ENCODE measurements around the gene BST1.

The BST1 gene

GRCh38 chr4:15714646-15715435, 12.0 kb downstream of the BST1 start:
- no peaks in the 10 kb centered on the region for H3K27me3 Mint-ChIP-seq (ENCODE audit: low read depth)
- peaks cover 15% of the 10 kb centered on the region for H3K4me1 Mint-ChIP-seq
- TF ChIP-seq CTCF (IDR thresholded peaks at IDR 0.05; ENCODE audit: unreplicated experiment in 3 of 3): no peak
- H3K9me3 Mint-ChIP-seq: no peaks in the 10 kb centered on the region
- H3K36me3 Mint-ChIP-seq (ENCODE audit: low read depth): no peaks in the 10 kb centered on the region
- H3K27ac Mint-ChIP-seq: peak overlapping the region in 2 of 3 experiments; percentile 1 to 17
- H3K4me3 Mint-ChIP-seq: no peak overlapping the region

- Mint-ChIP-seq H3K27ac (no peak overlapping the region), H3K4me1 (peaks cover 15% of the 10 kb centered on the region), H3K9me3 (no peaks in the 10 kb centered on the region), H3K27me3 (ENCODE audit: low read depth) (no peaks in the 10 kb centered on the region), H3K36me3 (ENCODE audit: low read depth) (no peaks in the 10 kb centered on the region), H3K4me3 (no peak overlapping the region)
- no peak for TF ChIP-seq CTCF (IDR thresholded peaks at IDR 0.05; ENCODE audit: unreplicated experiment in 3 of 3)
Measured at GRCh38 chr4:15716115-15716514, 13.2 kb downstream of the BST1 start.

GRCh38 chr4:15717086-15717485, 14.2 kb downstream of the BST1 start:
- H3K27ac Mint-ChIP-seq: peak overlapping the region in 2 of 3 experiments; percentile 5 to 61
- no peak overlapping the region for H3K4me3 Mint-ChIP-seq
- H3K27me3 Mint-ChIP-seq (ENCODE audit: low read depth): no peaks in the 10 kb centered on the region
- peaks cover 15% of the 10 kb centered on the region for H3K4me1 Mint-ChIP-seq
- TF ChIP-seq CTCF (IDR thresholded peaks at IDR 0.05; ENCODE audit: unreplicated experiment in 3 of 3): no peak
- no peaks in the 10 kb centered on the region for H3K9me3 Mint-ChIP-seq
- H3K36me3 Mint-ChIP-seq (ENCODE audit: low read depth): no peaks in the 10 kb centered on the region

GRCh38 chr4:15717657-15718416, 15.0 kb downstream of the BST1 start:
- Mint-ChIP-seq H3K27me3 (ENCODE audit: low read depth) (no peaks in the 10 kb centered on the region), H3K36me3 (ENCODE audit: low read depth) (no peaks in the 10 kb centered on the region), H3K4me3 (no peak overlapping the region), H3K27ac (peak overlapping the region in 1 of 3 experiments; percentile 7), H3K4me1 (peaks cover 15% of the 10 kb centered on the region), H3K9me3 (no peaks in the 10 kb centered on the region)
- no peak for TF ChIP-seq CTCF (IDR thresholded peaks at IDR 0.05; ENCODE audit: unreplicated experiment in 3 of 3)

- Mint-ChIP-seq H3K9me3 (no peaks in the 10 kb centered on the region), H3K36me3 (ENCODE audit: low read depth) (no peaks in the 10 kb centered on the region), H3K27ac (no peak overlapping the region), H3K4me3 (no peak overlapping the region), H3K4me1 (peaks cover 15% of the 10 kb centered on the region), H3K27me3 (ENCODE audit: low read depth) (no peaks in the 10 kb centered on the region)
- TF ChIP-seq CTCF (IDR thresholded peaks at IDR 0.05; ENCODE audit: unreplicated experiment in 3 of 3): no peak
Measured at GRCh38 chr4:15718465-15718864, 15.6 kb downstream of the BST1 start.
